H1 (cell line): ENCODE results near the gene TUBGCP2. TPM values are rescaled to one million over a fixed set of nuclear protein-coding genes. Genes with fewer than 3 reads are reported as not detected.

Experiments used
- CREB1 ChIP-seq: IDR thresholded peaks from 2 replicates; pipeline ENCODE4 v1.6.1; 2012; ENCODE audit warnings: inconsistent platforms
- CTBP2 ChIP-seq: IDR thresholded peaks from 2 replicates; pipeline ENCODE4 v1.7.0; 2011; ENCODE audit warnings: borderline replicate concordance, mild to moderate bottlenecking, moderate library complexity, mixed read lengths, low read length; ENCODE audit not compliant: insufficient read depth, insufficient read length
- GABPA ChIP-seq: IDR thresholded peaks from 2 replicates; pipeline ENCODE4 v1.6.1; 2011; ENCODE audit warnings: mild to moderate bottlenecking, low read length, moderate library complexity, borderline replicate concordance; ENCODE audit not compliant: insufficient read depth
- HDAC2 ChIP-seq, 2 experiments: fragments of 300-600 bp in 1 of 2; sonication (generic) in 1 of 2; IDR thresholded peaks; 2 replicates each; pipeline ENCODE4 v1.6.1; 2011 to 2012; ENCODE audit warnings: low read depth in 2 of 2, low read length in 2 of 2, mild to moderate bottlenecking in 2 of 2, moderate library complexity in 2 of 2, borderline replicate concordance in 1 of 2, inconsistent platforms in 1 of 2
- NRF1 ChIP-seq: IDR thresholded peaks from 2 replicates; pipeline ENCODE4 v1.6.1; 2011; ENCODE audit warnings: mild to moderate bottlenecking, low read depth, low read length, improper control_type of control experiment
- SIRT6 ChIP-seq: IDR thresholded peaks from one replicate; pipeline ENCODE4 v1.7.1; 2012; ENCODE audit warnings: low read length, inconsistent platforms
- SP1 ChIP-seq: IDR thresholded peaks from 2 replicates; pipeline ENCODE4 v1.6.1; 2011; ENCODE audit warnings: low read depth, low read length
- SUZ12 ChIP-seq: fragments of 200-600 bp; sonication (generic); IDR thresholded peaks from 2 replicates; pipeline ENCODE4 v1.6.1; 2012; ENCODE audit warnings: mild to moderate bottlenecking, inconsistent platforms, low read length, moderate library complexity, mixed read lengths
- ZNF274 ChIP-seq: IDR thresholded peaks from 2 replicates; pipeline ENCODE4 v1.7.0; 2012; ENCODE audit warnings: low read length, borderline replicate concordance; ENCODE audit errors: extremely low read depth
- polyA plus RNA-seq, 7 experiments: library from polyadenylated mRNA; depleted of rRNA in 3 of 7; stranded (reverse) in 5 of 7; unstranded in 2 of 7; fragments of >200 nt in 5 of 7; fragments of 200-250 nt in 2 of 7; gene quantifications; 1 replicate in 5 of 7; 2 replicates in 1 of 7; 4 replicates in 1 of 7; pipeline versions ENCODE4 v1.2.1 to v1.2.3, GENCODE V29; 2011 to 2013; ENCODE audit warnings: missing spikeins in 2 of 7, mixed read lengths in 2 of 7
- total RNA-seq: library from RNA; stranded (reverse); fragmentation: NEBNext Ultra II Directional; extraction: Animal tissue kit (Norgen Biotek cat#: 25700); gene quantifications from 2 replicates; pipeline ENCODE4 v1.2.1, GENCODE V29; 2021

The TUBGCP2 gene
- total and polyA plus RNA-seq, 2 of the 8 experiments (the other 6 are each of a cell fraction or from before 2014, with no cell fraction given): 34.9 to 51.9 TPM

DNA sequence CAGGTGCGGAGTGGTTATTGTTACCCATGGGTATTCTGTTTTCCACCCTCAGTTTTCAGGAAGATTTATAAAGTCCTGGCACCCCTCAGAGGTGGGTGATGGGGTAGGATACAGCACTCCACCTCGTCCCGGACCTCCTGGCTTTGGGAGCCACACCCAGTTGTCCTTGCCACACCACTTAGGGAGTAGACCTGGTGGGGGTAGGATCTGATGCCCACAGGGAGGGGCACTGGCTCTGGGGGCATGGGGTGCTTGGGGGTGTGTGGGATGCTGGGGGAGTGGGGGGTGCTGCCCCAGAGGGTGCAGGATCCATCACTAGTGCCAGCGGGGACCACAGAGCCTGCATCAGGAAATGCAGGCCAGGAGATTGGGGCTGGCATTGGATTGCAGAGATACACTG, 4.5 kb upstream of the TUBGCP2 start (continued):
- TF ChIP-seq GABPA: no peak
- TF ChIP-seq SUZ12: no peak
- no peak for TF ChIP-seq ZNF274
- no peak for TF ChIP-seq SIRT6
- TF ChIP-seq HDAC2 (IDR thresholded peaks at IDR 0.05; ENCODE audit: borderline replicate concordance in 1 of 2, low read depth in 2 of 2, low read length in 2 of 2): no peak
- no peak for TF ChIP-seq NRF1
- no peak for TF ChIP-seq SP1
- TF ChIP-seq CTBP2: no peak
- TF ChIP-seq CREB1: no peak
